B cell (primary cell): Measurements from ENCODE around the gene CNOT1.

ENCODE experiments used
- CTCF ChIP-seq: fragments of 200-600 bp; IDR thresholded peaks from one replicate; pipeline ENCODE4 v1.8.0; 2022; ENCODE audit warnings: antibody characterized with exemption, mild to moderate bottlenecking
- EZH2 ChIP-seq: IDR thresholded peaks from 2 replicates; pipeline ENCODE4 v1.6.1; 2012; ENCODE audit warnings: borderline replicate concordance, low read depth, mild to moderate bottlenecking, moderate library complexity, low read length; ENCODE audit not compliant: insufficient read depth, poor library complexity, severe bottlenecking

- TF ChIP-seq CTCF (no peak), EZH2 (no peak)
Measured at GRCh38 chr16:58608601-58609136, 21.0 kb downstream of the CNOT1 start.
